ENCODE results near the gene JSRP1.

DNA sequence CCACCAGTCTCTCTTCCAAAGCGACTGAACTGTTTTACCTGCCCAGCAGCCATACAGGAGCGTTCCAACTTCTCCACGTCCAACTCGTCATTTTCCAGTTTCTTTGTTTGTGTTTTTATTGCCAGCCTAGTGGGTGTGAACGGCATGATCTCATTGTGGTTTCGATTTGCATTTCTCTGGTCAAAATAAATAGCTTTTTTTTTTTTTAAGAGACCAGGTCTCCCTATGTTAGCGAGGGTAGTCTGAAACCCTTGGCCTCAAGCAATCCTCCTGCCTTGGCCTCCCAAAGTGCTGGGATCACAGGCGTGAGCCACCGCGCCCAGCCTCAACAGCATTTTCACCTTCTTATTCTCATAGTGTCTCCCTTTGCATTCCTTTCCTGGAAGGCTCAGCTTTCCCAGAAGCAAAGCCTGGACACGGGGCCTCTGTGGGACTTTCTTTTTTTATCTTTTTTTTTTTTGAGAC, 4.2 kb upstream of the JSRP1 start:
- TF ChIP-seq, protein P1, sequence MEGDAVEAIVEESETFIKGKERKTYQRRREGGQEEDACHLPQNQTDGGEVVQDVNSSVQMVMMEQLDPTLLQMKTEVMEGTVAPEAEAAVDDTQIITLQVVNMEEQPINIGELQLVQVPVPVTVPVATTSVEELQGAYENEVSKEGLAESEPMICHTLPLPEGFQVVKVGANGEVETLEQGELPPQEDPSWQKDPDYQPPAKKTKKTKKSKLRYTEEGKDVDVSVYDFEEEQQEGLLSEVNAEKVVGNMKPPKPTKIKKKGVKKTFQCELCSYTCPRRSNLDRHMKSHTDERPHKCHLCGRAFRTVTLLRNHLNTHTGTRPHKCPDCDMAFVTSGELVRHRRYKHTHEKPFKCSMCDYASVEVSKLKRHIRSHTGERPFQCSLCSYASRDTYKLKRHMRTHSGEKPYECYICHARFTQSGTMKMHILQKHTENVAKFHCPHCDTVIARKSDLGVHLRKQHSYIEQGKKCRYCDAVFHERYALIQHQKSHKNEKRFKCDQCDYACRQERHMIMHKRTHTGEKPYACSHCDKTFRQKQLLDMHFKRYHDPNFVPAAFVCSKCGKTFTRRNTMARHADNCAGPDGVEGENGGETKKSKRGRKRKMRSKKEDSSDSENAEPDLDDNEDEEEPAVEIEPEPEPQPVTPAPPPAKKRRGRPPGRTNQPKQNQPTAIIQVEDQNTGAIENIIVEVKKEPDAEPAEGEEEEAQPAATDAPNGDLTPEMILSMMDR (conservative IDR thresholded peaks at IDR 0.05; ENCODE audit: low read depth in 2 of 2), result no peak
- TF ChIP-seq NANOG (IDR thresholded peaks at IDR 0.05; ENCODE audit: borderline replicate concordance) (no peak), CREB1 (CRISPR knock-in tag; IDR thresholded peaks at IDR 0.05; ENCODE audit: low read depth) (no peak), EZH2phosphoT487 (IDR thresholded peaks at IDR 0.05; ENCODE audit: unreplicated experiment) (no peak), JUNB (IDR thresholded peaks at IDR 0.05; ENCODE audit: unreplicated experiment) (no peak), EZH2 (IDR thresholded peaks at IDR 0.05; ENCODE audit: low read depth, unreplicated experiment) (no peak), POLR2AphosphoS5 (IDR thresholded peaks at IDR 0.05; ENCODE audit: low read depth) (no peak)
- TF ChIP-seq, protein P2, sequence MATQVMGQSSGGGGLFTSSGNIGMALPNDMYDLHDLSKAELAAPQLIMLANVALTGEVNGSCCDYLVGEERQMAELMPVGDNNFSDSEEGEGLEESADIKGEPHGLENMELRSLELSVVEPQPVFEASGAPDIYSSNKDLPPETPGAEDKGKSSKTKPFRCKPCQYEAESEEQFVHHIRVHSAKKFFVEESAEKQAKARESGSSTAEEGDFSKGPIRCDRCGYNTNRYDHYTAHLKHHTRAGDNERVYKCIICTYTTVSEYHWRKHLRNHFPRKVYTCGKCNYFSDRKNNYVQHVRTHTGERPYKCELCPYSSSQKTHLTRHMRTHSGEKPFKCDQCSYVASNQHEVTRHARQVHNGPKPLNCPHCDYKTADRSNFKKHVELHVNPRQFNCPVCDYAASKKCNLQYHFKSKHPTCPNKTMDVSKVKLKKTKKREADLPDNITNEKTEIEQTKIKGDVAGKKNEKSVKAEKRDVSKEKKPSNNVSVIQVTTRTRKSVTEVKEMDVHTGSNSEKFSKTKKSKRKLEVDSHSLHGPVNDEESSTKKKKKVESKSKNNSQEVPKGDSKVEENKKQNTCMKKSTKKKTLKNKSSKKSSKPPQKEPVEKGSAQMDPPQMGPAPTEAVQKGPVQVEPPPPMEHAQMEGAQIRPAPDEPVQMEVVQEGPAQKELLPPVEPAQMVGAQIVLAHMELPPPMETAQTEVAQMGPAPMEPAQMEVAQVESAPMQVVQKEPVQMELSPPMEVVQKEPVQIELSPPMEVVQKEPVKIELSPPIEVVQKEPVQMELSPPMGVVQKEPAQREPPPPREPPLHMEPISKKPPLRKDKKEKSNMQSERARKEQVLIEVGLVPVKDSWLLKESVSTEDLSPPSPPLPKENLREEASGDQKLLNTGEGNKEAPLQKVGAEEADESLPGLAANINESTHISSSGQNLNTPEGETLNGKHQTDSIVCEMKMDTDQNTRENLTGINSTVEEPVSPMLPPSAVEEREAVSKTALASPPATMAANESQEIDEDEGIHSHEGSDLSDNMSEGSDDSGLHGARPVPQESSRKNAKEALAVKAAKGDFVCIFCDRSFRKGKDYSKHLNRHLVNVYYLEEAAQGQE (IDR thresholded peaks at IDR 0.05; ENCODE audit: unreplicated experiment), result no peak

All from GM23338 (cell line).